Measurements from ENCODE around the gene RAPGEF4. TPM values are rescaled to one million over a fixed set of nuclear protein-coding genes. Genes with fewer than 3 reads are reported as not detected.

The RAPGEF4 gene
- total and polyA plus RNA-seq, 2 donors (not counting 1 experiment from before 2014, with no cell fraction given) = 0.22 to 0.30 TPM

GRCh38 chr2:172985139-172985892 lies 249.7 kb downstream of the RAPGEF4 start:
- no peak for TF ChIP-seq CTCF (IDR thresholded peaks at IDR 0.05)
- TF ChIP-seq EZH2 (IDR thresholded peaks at IDR 0.05; ENCODE audit: borderline replicate concordance, insufficient read depth, low read depth, low read length, poor library complexity, severe bottlenecking) = no peak
- Histone ChIP-seq H3K9ac (ENCODE audit: low read length) (no peak overlapping the region), H2AFZ (ENCODE audit: insufficient read depth, low read depth, low read length, poor library complexity, severe bottlenecking) (peak overlapping the region; percentile 23), H3K4me2 (replicated peaks; ENCODE audit: low read depth, low read length, poor library complexity, severe bottlenecking) (no peak overlapping the region), H3K9me3 (ENCODE audit: control extremely low read depth in 1 of 3, control insufficient read depth in 2 of 3, insufficient read depth in 1 of 3, low read length in 2 of 3) (no peaks in the 10 kb centered on the region), H3K27me3 (replicated peaks in 1 of 4; ENCODE audit: control extremely low read depth in 1 of 4, control insufficient read depth in 3 of 4, insufficient read depth in 4 of 4, low read length in 3 of 4) (peaks cover 0 to 2% (median 1%) of the 10 kb centered on the region in 4 experiments), H4K20me1 (ENCODE audit: control insufficient read depth, insufficient read depth, low read length, poor library complexity, severe bottlenecking) (no peaks in the 10 kb centered on the region), H3K4me3 (ENCODE audit: control extremely low read depth in 1 of 5, extremely low read depth in 1 of 5, insufficient read depth in 1 of 5, low read depth in 2 of 5, low read length in 4 of 5) (no peak overlapping the region), H3K36me3 (replicated peaks in 1 of 2; ENCODE audit: control extremely low read depth in 1 of 2, control insufficient read depth in 1 of 2, extremely low read depth in 1 of 2, insufficient read depth in 2 of 2, low read length in 1 of 2) (no peaks in the 10 kb centered on the region), H3K27ac (ENCODE audit: low read length in 2 of 2) (no peak overlapping the region), H3K79me2 (ENCODE audit: control insufficient read depth, insufficient read depth, low read length) (no peaks in the 10 kb centered on the region), H3K4me1 (ENCODE audit: control insufficient read depth in 2 of 2, insufficient read depth in 2 of 2, low read length in 2 of 2) (no peaks in the 10 kb centered on the region)
- ATAC-seq (ENCODE audit: low read depth) (no peak), DNase-seq (no peak)
- H3K27me3 Mint-ChIP-seq = peaks cover 4% of the 10 kb centered on the region
- ChIA-PET POLR2A (no interaction called here), CTCF (no interaction called here)
- H3K27ac Mint-ChIP-seq = no peak overlapping the region
- H3K4me1 Mint-ChIP-seq = no peaks in the 10 kb centered on the region
- no peaks in the 10 kb centered on the region for H3K9me3 Mint-ChIP-seq (ENCODE audit: insufficient read depth)
- H3K4me3 Mint-ChIP-seq = no peak overlapping the region
- WGBS (ENCODE audit: insufficient coverage) = 37% methylated on average over 6 of the region's 12 CpGs
- intact Hi-C loops (cut with micrococcal nuclease) = no loop called here

DNA sequence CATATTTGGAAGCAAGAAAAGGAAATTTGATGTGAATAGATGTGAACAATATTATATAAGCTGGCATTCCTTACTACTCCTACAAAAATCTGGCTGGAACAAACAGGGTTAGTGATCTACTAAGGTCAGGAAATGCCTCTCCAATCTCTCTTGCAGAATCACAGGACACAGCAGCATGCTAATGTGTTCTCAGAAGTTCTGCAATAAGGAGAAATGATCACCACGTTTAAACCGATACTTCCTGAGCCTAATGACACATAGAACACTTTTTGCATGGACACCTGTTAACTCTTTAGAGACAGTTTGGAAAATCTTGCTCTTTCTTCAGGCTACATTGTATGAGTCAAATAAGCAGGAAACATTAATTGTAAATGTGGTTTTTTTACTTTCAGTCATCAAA lies 250.4 kb downstream of the RAPGEF4 start:
- ATAC-seq (ENCODE audit: low read depth) (no peak), DNase-seq (no peak)
- POLR2A ChIA-PET = no interaction called here
- no peak overlapping the region for H3K27ac Mint-ChIP-seq
- no peak overlapping the region for H3K4me3 ChIP-seq (ENCODE audit: control extremely low read depth in 1 of 5, extremely low read depth in 1 of 5, insufficient read depth in 1 of 5, low read depth in 2 of 5, low read length in 4 of 5)
- WGBS (ENCODE audit: insufficient coverage) = no CpG with 5 or more reads among the region's 2 CpGs
- H3K9me3 ChIP-seq (ENCODE audit: control extremely low read depth in 1 of 3, control insufficient read depth in 2 of 3, insufficient read depth in 1 of 3, low read length in 2 of 3) = no peaks in the 10 kb centered on the region
- peaks cover 0 to 2% (median 1%) of the 10 kb centered on the region in 4 experiments for H3K27me3 ChIP-seq (replicated peaks in 1 of 4; ENCODE audit: control extremely low read depth in 1 of 4, control insufficient read depth in 3 of 4, insufficient read depth in 4 of 4, low read length in 3 of 4)
- intact Hi-C loops (cut with micrococcal nuclease) = no loop called here
- no peaks in the 10 kb centered on the region for H3K9me3 Mint-ChIP-seq (ENCODE audit: insufficient read depth)
- H3K4me3 Mint-ChIP-seq = no peak overlapping the region
- TF ChIP-seq EZH2 (IDR thresholded peaks at IDR 0.05; ENCODE audit: borderline replicate concordance, insufficient read depth, low read depth, low read length, poor library complexity, severe bottlenecking) = no peak
- no peak for TF ChIP-seq CTCF (IDR thresholded peaks at IDR 0.05)
- H4K20me1 ChIP-seq (ENCODE audit: control insufficient read depth, insufficient read depth, low read length, poor library complexity, severe bottlenecking) = no peaks in the 10 kb centered on the region
- H3K36me3 ChIP-seq (replicated peaks in 1 of 2; ENCODE audit: control extremely low read depth in 1 of 2, control insufficient read depth in 1 of 2, extremely low read depth in 1 of 2, insufficient read depth in 2 of 2, low read length in 1 of 2) = no peaks in the 10 kb centered on the region
- no peak overlapping the region for H2AFZ ChIP-seq (ENCODE audit: insufficient read depth, low read depth, low read length, poor library complexity, severe bottlenecking)
- H3K4me1 ChIP-seq (ENCODE audit: control insufficient read depth in 2 of 2, insufficient read depth in 2 of 2, low read length in 2 of 2) = no peaks in the 10 kb centered on the region
- no peaks in the 10 kb centered on the region for H3K4me1 Mint-ChIP-seq
- no peaks in the 10 kb centered on the region for H3K79me2 ChIP-seq (ENCODE audit: control insufficient read depth, insufficient read depth, low read length)
- H3K27ac ChIP-seq (ENCODE audit: low read length in 2 of 2) = no peak overlapping the region
- H3K9ac ChIP-seq (ENCODE audit: low read length) = no peak overlapping the region
- CTCF ChIA-PET = no interaction called here
- no peak overlapping the region for H3K4me2 ChIP-seq (replicated peaks; ENCODE audit: low read depth, low read length, poor library complexity, severe bottlenecking)
- H3K27me3 Mint-ChIP-seq = peaks cover 6% of the 10 kb centered on the region

All from B cell (primary cell).